ENCODE measurements around the gene BARHL1.

Gene BARHL1

GRCh38 chr9:132538071-132538470 is 44.3 kb upstream of the BARHL1 start:
- Histone ChIP-seq H4K8ac (ENCODE audit: low read length) (no peak overlapping the region), H2BK15ac (ENCODE audit: low read depth, poor library complexity, severe bottlenecking) (no peak overlapping the region), H3K9ac (ENCODE audit: low read length) (no peak overlapping the region), H3K4me1 (ENCODE audit: control insufficient read depth, insufficient read depth, low read depth, low read length) (peaks cover 12% of the 10 kb centered on the region), H2BK5ac (ENCODE audit: low read depth, low read length, poor library complexity, severe bottlenecking) (no peak overlapping the region), H3K14ac (ENCODE audit: low read length in 2 of 2) (no peak overlapping the region), H3K36me3 (ENCODE audit: control insufficient read depth in 1 of 2, insufficient read depth in 2 of 2, low read depth in 1 of 2, low read length in 2 of 2) (no peaks in the 10 kb centered on the region), H3K27me3 (ENCODE audit: control insufficient read depth in 1 of 2, insufficient read depth in 1 of 2, low read length in 2 of 2) (peaks cover 0 to 33% of the 10 kb centered on the region in 2 experiments), H4K91ac (ENCODE audit: low read length) (no peak overlapping the region), H3K4me2 (ENCODE audit: low read length, poor library complexity, severe bottlenecking) (no peak overlapping the region), H3K4ac (ENCODE audit: low read depth in 1 of 2, low read length in 2 of 2) (no peak overlapping the region), H3K4me3 (ENCODE audit: insufficient read depth in 1 of 2, low read depth in 1 of 2, low read length in 2 of 2) (no peak overlapping the region), H2AK5ac (ENCODE audit: low read length, severe bottlenecking) (no peak overlapping the region), H2AFZ (ENCODE audit: low read depth, low read length) (no peak overlapping the region), H3K23ac (ENCODE audit: low read length in 2 of 2) (no peak overlapping the region), H3K79me1 (replicated peaks; ENCODE audit: low read length, poor library complexity, severe bottlenecking) (no peaks in the 10 kb centered on the region), H2BK12ac (ENCODE audit: low read length in 2 of 2) (no peak overlapping the region), H3K9me3 (ENCODE audit: control insufficient read depth, low read length) (peaks cover 9% of the 10 kb centered on the region), H3K18ac (ENCODE audit: low read depth in 1 of 2, low read length in 2 of 2) (no peak overlapping the region), H3K27ac (ENCODE audit: low read length, poor library complexity, severe bottlenecking) (peak overlapping the region; percentile 56), H2BK120ac (ENCODE audit: low read depth, low read length) (no peak overlapping the region)
- WGBS = 80% methylated on average over 8 of the region's 8 CpGs
- DNase-seq = no peak

DNA sequence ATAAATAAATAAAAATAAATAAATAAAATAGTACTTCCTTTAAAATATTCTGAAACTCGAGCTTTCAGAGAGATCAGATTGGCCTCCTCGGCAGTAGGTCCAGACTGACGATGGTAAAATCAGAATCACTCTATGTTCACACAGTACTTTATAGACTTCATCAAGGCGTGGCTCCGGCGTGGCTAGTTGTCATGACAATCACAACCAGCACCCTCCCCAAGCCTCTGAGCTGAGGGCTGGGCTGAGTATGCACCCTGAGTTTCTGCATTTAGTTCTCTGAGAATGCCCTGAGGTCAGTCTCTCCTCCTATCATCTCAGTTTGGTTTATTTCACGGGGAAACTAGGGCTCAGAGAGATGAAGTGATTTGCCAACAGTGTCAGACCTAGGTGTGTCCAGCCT is 43.3 kb upstream of the BARHL1 start:
- Histone ChIP-seq H3K27ac (ENCODE audit: low read length, poor library complexity, severe bottlenecking) (no peak overlapping the region), H2BK120ac (ENCODE audit: low read depth, low read length) (no peak overlapping the region), H3K36me3 (ENCODE audit: control insufficient read depth in 1 of 2, insufficient read depth in 2 of 2, low read depth in 1 of 2, low read length in 2 of 2) (no peaks in the 10 kb centered on the region), H3K4me2 (ENCODE audit: low read length, poor library complexity, severe bottlenecking) (no peak overlapping the region), H3K23ac (ENCODE audit: low read length in 2 of 2) (no peak overlapping the region), H3K4me3 (ENCODE audit: insufficient read depth in 1 of 2, low read depth in 1 of 2, low read length in 2 of 2) (no peak overlapping the region), H3K9me3 (ENCODE audit: control insufficient read depth, low read length) (peaks cover 8% of the 10 kb centered on the region), H3K9ac (ENCODE audit: low read length) (no peak overlapping the region), H2AFZ (ENCODE audit: low read depth, low read length) (no peak overlapping the region), H2BK12ac (ENCODE audit: low read length in 2 of 2) (no peak overlapping the region), H3K79me1 (replicated peaks; ENCODE audit: low read length, poor library complexity, severe bottlenecking) (no peaks in the 10 kb centered on the region), H4K8ac (ENCODE audit: low read length) (no peak overlapping the region), H2BK5ac (ENCODE audit: low read depth, low read length, poor library complexity, severe bottlenecking) (no peak overlapping the region), H3K18ac (ENCODE audit: low read depth in 1 of 2, low read length in 2 of 2) (no peak overlapping the region), H3K14ac (ENCODE audit: low read length in 2 of 2) (no peak overlapping the region), H3K27me3 (ENCODE audit: control insufficient read depth in 1 of 2, insufficient read depth in 1 of 2, low read length in 2 of 2) (peaks cover 0 to 42% of the 10 kb centered on the region in 2 experiments), H4K91ac (ENCODE audit: low read length) (no peak overlapping the region), H2BK15ac (ENCODE audit: low read depth, poor library complexity, severe bottlenecking) (no peak overlapping the region), H2AK5ac (ENCODE audit: low read length, severe bottlenecking) (peak overlapping the region; percentile 86), H3K4ac (ENCODE audit: low read depth in 1 of 2, low read length in 2 of 2) (no peak overlapping the region), H3K4me1 (ENCODE audit: control insufficient read depth, insufficient read depth, low read depth, low read length) (peaks cover 12% of the 10 kb centered on the region)
- no peak for DNase-seq
- WGBS = 88% methylated on average over 7 of the region's 7 CpGs

DNA sequence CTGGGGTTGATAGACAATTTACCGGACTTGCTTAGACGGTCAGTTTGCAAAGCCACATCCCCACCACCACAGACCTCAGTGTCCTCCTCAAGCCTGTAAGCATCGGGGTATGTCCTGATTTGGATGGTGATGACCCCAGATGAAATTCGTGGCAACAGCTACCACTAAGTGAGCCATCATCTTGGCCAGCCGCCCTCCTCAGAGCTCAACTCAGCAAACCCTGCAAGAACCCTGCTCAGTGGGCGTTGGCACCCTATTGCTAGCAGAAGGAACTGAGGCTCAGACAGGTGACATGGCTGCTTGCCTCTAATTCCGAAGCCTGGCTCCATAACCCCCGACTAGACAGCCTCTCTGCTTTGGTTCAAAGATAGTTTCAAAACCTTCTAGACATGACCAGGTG is 41.4 kb upstream of the BARHL1 start:
- Histone ChIP-seq H3K4me3 (ENCODE audit: insufficient read depth in 1 of 2, low read depth in 1 of 2, low read length in 2 of 2) (no peak overlapping the region), H3K79me1 (replicated peaks; ENCODE audit: low read length, poor library complexity, severe bottlenecking) (no peaks in the 10 kb centered on the region), H3K27ac (ENCODE audit: low read length, poor library complexity, severe bottlenecking) (no peak overlapping the region), H3K14ac (ENCODE audit: low read length in 2 of 2) (no peak overlapping the region), H3K18ac (ENCODE audit: low read depth in 1 of 2, low read length in 2 of 2) (no peak overlapping the region), H2BK5ac (ENCODE audit: low read depth, low read length, poor library complexity, severe bottlenecking) (no peak overlapping the region), H2BK120ac (ENCODE audit: low read depth, low read length) (no peak overlapping the region), H3K36me3 (ENCODE audit: control insufficient read depth in 1 of 2, insufficient read depth in 2 of 2, low read depth in 1 of 2, low read length in 2 of 2) (no peaks in the 10 kb centered on the region), H4K91ac (ENCODE audit: low read length) (no peak overlapping the region), H4K8ac (ENCODE audit: low read length) (no peak overlapping the region), H3K4ac (ENCODE audit: low read depth in 1 of 2, low read length in 2 of 2) (no peak overlapping the region), H2BK12ac (ENCODE audit: low read length in 2 of 2) (no peak overlapping the region), H3K4me2 (ENCODE audit: low read length, poor library complexity, severe bottlenecking) (no peak overlapping the region), H3K9me3 (ENCODE audit: control insufficient read depth, low read length) (no peaks in the 10 kb centered on the region), H3K27me3 (ENCODE audit: control insufficient read depth in 1 of 2, insufficient read depth in 1 of 2, low read length in 2 of 2) (peaks cover 0 to 61% of the 10 kb centered on the region in 2 experiments), H3K4me1 (ENCODE audit: control insufficient read depth, insufficient read depth, low read depth, low read length) (peaks cover 17% of the 10 kb centered on the region), H2BK15ac (ENCODE audit: low read depth, poor library complexity, severe bottlenecking) (no peak overlapping the region), H2AK5ac (ENCODE audit: low read length, severe bottlenecking) (no peak overlapping the region), H2AFZ (ENCODE audit: low read depth, low read length) (no peak overlapping the region), H3K23ac (ENCODE audit: low read length in 2 of 2) (no peak overlapping the region), H3K9ac (ENCODE audit: low read length) (no peak overlapping the region)
- no peak for DNase-seq
- WGBS = 83% methylated on average over 8 of the region's 8 CpGs

DNA sequence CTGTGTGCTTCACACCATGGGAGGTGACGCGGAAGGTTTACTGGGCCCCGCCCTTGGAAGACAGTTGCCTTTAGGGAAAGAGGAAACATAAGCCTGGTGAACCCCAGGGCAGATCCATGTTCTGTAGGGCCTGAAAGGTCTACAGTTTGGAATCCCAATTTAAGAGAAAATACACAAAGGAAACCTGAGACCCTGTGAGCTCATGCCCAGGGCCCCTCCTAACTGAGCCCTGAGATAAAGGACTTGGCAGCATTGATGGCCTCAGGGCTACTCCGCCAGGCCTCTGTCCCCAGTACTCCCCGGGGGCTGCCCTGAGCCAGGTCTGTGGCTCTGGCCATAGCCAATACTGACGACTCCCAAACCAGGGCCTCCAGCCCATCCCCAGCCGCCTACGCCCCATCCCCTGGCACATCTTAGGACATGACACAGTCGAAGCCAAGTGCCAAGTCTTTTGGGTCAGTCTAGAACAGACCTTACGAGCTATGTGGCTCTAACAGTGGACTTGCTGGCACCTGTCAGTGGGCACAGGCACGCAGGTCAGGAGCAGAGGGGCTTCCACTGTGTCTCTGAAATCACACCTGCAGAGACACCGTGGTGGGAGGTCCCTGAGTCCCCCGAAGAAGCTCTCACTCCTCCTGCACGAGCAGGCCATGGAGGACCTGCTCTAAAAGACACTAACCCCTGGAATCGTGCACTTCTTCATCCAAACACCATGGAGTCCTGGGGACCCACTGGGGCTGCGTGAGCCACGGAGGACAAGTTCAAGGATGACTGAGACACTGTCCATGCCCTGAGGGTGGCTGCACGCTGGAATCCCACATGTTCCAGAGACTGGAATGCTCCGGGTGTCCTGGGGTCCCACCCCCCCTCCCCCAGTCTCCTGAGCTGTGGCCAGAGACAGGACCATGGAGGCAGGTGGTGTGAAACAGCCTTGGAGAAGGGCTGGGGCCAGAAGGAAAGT is 40.3 kb upstream of the BARHL1 start:
- Histone ChIP-seq H4K8ac (ENCODE audit: low read length) (no peak overlapping the region), H3K4me1 (ENCODE audit: control insufficient read depth, insufficient read depth, low read depth, low read length) (peaks cover 27% of the 10 kb centered on the region), H3K9me3 (ENCODE audit: control insufficient read depth, low read length) (no peaks in the 10 kb centered on the region), H3K9ac (ENCODE audit: low read length) (no peak overlapping the region), H2BK15ac (ENCODE audit: low read depth, poor library complexity, severe bottlenecking) (no peak overlapping the region), H2BK12ac (ENCODE audit: low read length in 2 of 2) (no peak overlapping the region), H3K4ac (ENCODE audit: low read depth in 1 of 2, low read length in 2 of 2) (no peak overlapping the region), H2BK5ac (ENCODE audit: low read depth, low read length, poor library complexity, severe bottlenecking) (no peak overlapping the region), H3K4me2 (ENCODE audit: low read length, poor library complexity, severe bottlenecking) (no peak overlapping the region), H2AK5ac (ENCODE audit: low read length, severe bottlenecking) (no peak overlapping the region), H4K91ac (ENCODE audit: low read length) (no peak overlapping the region), H2BK120ac (ENCODE audit: low read depth, low read length) (no peak overlapping the region), H3K23ac (ENCODE audit: low read length in 2 of 2) (no peak overlapping the region), H3K27me3 (ENCODE audit: control insufficient read depth in 1 of 2, insufficient read depth in 1 of 2, low read length in 2 of 2) (peaks cover 0 to 72% of the 10 kb centered on the region in 2 experiments), H3K79me1 (replicated peaks; ENCODE audit: low read length, poor library complexity, severe bottlenecking) (no peaks in the 10 kb centered on the region), H3K14ac (ENCODE audit: low read length in 2 of 2) (no peak overlapping the region), H3K4me3 (ENCODE audit: insufficient read depth in 1 of 2, low read depth in 1 of 2, low read length in 2 of 2) (no peak overlapping the region), H2AFZ (ENCODE audit: low read depth, low read length) (no peak overlapping the region), H3K27ac (ENCODE audit: low read length, poor library complexity, severe bottlenecking) (no peak overlapping the region), H3K18ac (ENCODE audit: low read depth in 1 of 2, low read length in 2 of 2) (no peak overlapping the region), H3K36me3 (ENCODE audit: control insufficient read depth in 1 of 2, insufficient read depth in 2 of 2, low read depth in 1 of 2, low read length in 2 of 2) (no peaks in the 10 kb centered on the region)
- no peak for DNase-seq
- 89% methylated on average over 17 of the region's 19 CpGs for WGBS

All from mesenchymal stem cell (in vitro differentiated cells and primary cell).